ENCODE results near the gene FBXO42. TPM values are rescaled to one million over a fixed set of nuclear protein-coding genes. Genes with fewer than 3 reads are reported as not detected.

The FBXO42 gene
- total and polyA plus RNA-seq, 2 of the 4 experiments (the other 2 are of a cell fraction), result 12.0 to 18.8 TPM

- Histone ChIP-seq H4K20me1 (ENCODE audit: insufficient read depth, low read length) (peaks cover 25% of the 10 kb centered on the region; the same call in 1 of the 2 replicates), H3K9me1 (ENCODE audit: insufficient read depth, low read length) (peaks cover 9% of the 10 kb centered on the region)
- dilution Hi-C loops (cut with HindIII; ENCODE audit: low sequenced_read_pairs, unreplicated experiment), result no loop called here
These were observed 2.3 kb upstream of the FBXO42 start for GRCh38 chr1:16354619-16355018.

More at GRCh38 chr1:16354619-16355018, 2.3 kb upstream of the FBXO42 start:
- ChIA-PET POLR2A (ENCODE audit: unreplicated experiment) (no interaction called here), CTCF (interaction anchor here (0.7 kb wide), 1 partner anchor 10 kb away, joined by 3 read pairs; no protein-coding TSS in a partner anchor)
- Histone ChIP-seq H2BK120ac (ENCODE audit: low read depth, low read length) (no peak overlapping the region), H4K91ac (ENCODE audit: insufficient read depth, low read depth, low read length) (no peak overlapping the region), H4K8ac (ENCODE audit: low read depth in 2 of 2, low read length in 2 of 2) (no peak overlapping the region), H2BK20ac (ENCODE audit: low read depth, low read length) (no peak overlapping the region), H3K9ac (ENCODE audit: low read depth, low read length) (no peak overlapping the region), H3K14ac (replicated peaks; ENCODE audit: low read depth, low read length) (no peak overlapping the region), H3K27me3 (ENCODE audit: control insufficient read depth, insufficient read depth, low read length) (no peaks in the 10 kb centered on the region), H2AK5ac (ENCODE audit: low read depth, low read length) (no peak overlapping the region), H2BK15ac (ENCODE audit: low read depth, low read length) (no peak overlapping the region), H3K18ac (ENCODE audit: low read depth, low read length) (no peak overlapping the region), H3K4me2 (ENCODE audit: low read depth, low read length) (no peak overlapping the region), H4K5ac (ENCODE audit: low read depth, low read length) (no peak overlapping the region), H3K4ac (ENCODE audit: low read depth, low read length) (no peak overlapping the region), H3K23ac (ENCODE audit: low read depth, low read length) (no peak overlapping the region), H2AFZ (replicated peaks; ENCODE audit: low read length, poor library complexity) (no peak overlapping the region), H3K9me3 (ENCODE audit: control insufficient read depth, insufficient read depth, low read length) (no peaks in the 10 kb centered on the region), H3K36me3 (ENCODE audit: control insufficient read depth, insufficient read depth, low read length) (no peaks in the 10 kb centered on the region), H3K56ac (ENCODE audit: extremely low read depth, insufficient read depth, low read length) (no peak overlapping the region), H3K79me1 (ENCODE audit: low read depth in 1 of 2, low read length in 2 of 2) (peaks cover 0 to 27% of the 10 kb centered on the region in 2 experiments; a peak in 3 of 4 replicates), H3K27ac (ENCODE audit: insufficient read depth, low read length) (no peak overlapping the region), H2AK9ac (replicated peaks; ENCODE audit: low read depth, low read length, poor library complexity) (no peak overlapping the region), H3K4me1 (ENCODE audit: control insufficient read depth, insufficient read depth, low read length) (peaks cover 5% of the 10 kb centered on the region), H3K4me3 (ENCODE audit: insufficient read depth, low read depth, low read length) (no peak overlapping the region), H2BK5ac (ENCODE audit: low read depth, low read length, poor library complexity, severe bottlenecking) (no peak overlapping the region)
- no peak for ATAC-seq (ENCODE audit: low read depth)
- intact Hi-C loops (cut with micrococcal nuclease), result loop anchor here (10.0 kb wide), 1 partner anchor 90 kb away; no protein-coding TSS in a partner anchor
- in situ Hi-C loops (cut with MboI; ENCODE audit: low sequenced_read_pairs), result no loop called here
- no TSS peak for BruUV-seq (replicated peaks)
- TF ChIP-seq ELK1 (IDR thresholded peaks at IDR 0.05; ENCODE audit: borderline replicate concordance, low read depth, low read length) (no peak), BHLHE40 (IDR thresholded peaks at IDR 0.05; ENCODE audit: low read depth, low read length) (no peak), CTCF (conservative IDR thresholded peaks at IDR 0.05; ENCODE audit: low read depth, low read length) (no peak), MAFK (IDR thresholded peaks at IDR 0.05; ENCODE audit: low read depth, low read length) (no peak), RFX5 (IDR thresholded peaks at IDR 0.05; ENCODE audit: low read depth, low read length) (no peak), CEBPB (IDR thresholded peaks at IDR 0.05; ENCODE audit: low read depth, low read length) (no peak), RAD21 (IDR thresholded peaks at IDR 0.05; ENCODE audit: low read length) (no peak), RCOR1 (IDR thresholded peaks at IDR 0.05; ENCODE audit: insufficient replicate concordance, low read length) (no peak), MAZ (IDR thresholded peaks at IDR 0.05; ENCODE audit: borderline replicate concordance, low read depth, low read length) (no peak), MXI1 (IDR thresholded peaks at IDR 0.05; ENCODE audit: borderline replicate concordance, low read depth, low read length) (no peak), POLR2A (IDR thresholded peaks at IDR 0.05; ENCODE audit: low read depth, low read length) (no peak), NFE2L2 (IDR thresholded peaks at IDR 0.05; ENCODE audit: low read depth, low read length) (no peak)
- no CpG with 5 or more reads among the region's 2 CpGs for WGBS, 2 experiments (ENCODE audit: extremely low coverage in 2 of 2, insufficient read length in 1 of 2)
- DNase-seq, result no peak

Measured in IMR-90 (cell line).